ENCODE data around the gene BRAT1. TPM values are rescaled to one million over a fixed set of nuclear protein-coding genes. Genes with fewer than 3 reads are reported as not detected.
A peak's percentile ranks its signal among the peaks of the same experiment; 100 is the strongest.

The BRAT1 gene
- polyA plus RNA-seq, 2 donors = 15.6 to 19.5 TPM

GRCh38 chr7:2519119-2519930, 36.0 kb downstream of the BRAT1 start, which contains the start of gene LFNG:
LFNG (plus strand) TSS chr7:2519774; CDS start chr7:2519862, 88 bp downstream.
- no peaks in the 10 kb centered on the region for H3K9me3 ChIP-seq (ENCODE audit: control insufficient read depth in 2 of 2, insufficient read depth in 1 of 2, low read depth in 1 of 2, low read length in 1 of 2)
- H3K27me3 ChIP-seq (ENCODE audit: control insufficient read depth in 1 of 2, insufficient read depth in 2 of 2, low read length in 2 of 2) = no peaks in the 10 kb centered on the region
- H3K4me1 ChIP-seq (ENCODE audit: control insufficient read depth in 2 of 2, insufficient read depth in 2 of 2, low read length in 1 of 2) = peaks cover 2 to 21% of the 10 kb centered on the region in 2 donors
- peak within 1 kb of the TSS; percentile 53 to 69 for H3K4me3 ChIP-seq (ENCODE audit: low read depth in 1 of 2, low read length in 2 of 2)
- no peaks in the 10 kb centered on the region for H3K36me3 ChIP-seq (ENCODE audit: control insufficient read depth in 2 of 2, insufficient read depth in 2 of 2, low read length in 1 of 2)
- peak within 1 kb of the TSS; percentile 30 to 41 for H3K27ac ChIP-seq (ENCODE audit: low read depth in 2 of 2, low read length in 1 of 2)
- 1% methylated on average over 53 to 95 of the region's 95 CpGs for WGBS, 2 donors

DNA sequence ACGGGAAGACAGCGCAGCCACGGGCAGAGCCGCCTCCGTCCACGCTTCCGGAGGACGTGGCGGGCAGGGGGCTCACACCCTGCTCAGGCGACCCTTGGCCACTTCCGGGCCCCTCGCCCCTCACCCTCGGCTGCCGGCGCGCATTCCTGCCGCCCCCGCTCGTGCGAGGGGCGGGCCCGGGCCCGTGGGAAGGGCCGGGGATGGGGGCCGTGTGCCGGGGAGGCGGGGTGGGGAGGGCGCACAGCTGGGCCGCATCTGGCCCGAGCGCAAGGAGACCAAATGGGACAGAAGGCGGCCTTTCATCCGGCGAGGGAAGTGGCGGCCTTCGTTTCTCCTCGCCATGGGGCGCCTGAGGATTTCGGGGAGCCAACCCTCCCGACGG, 36.6 kb downstream of the BRAT1 start:
- H3K4me3 ChIP-seq (ENCODE audit: low read depth in 1 of 2, low read length in 2 of 2) = peak overlapping the region; percentile 35 to 53
- H3K9me3 ChIP-seq (ENCODE audit: control insufficient read depth in 2 of 2, insufficient read depth in 1 of 2, low read depth in 1 of 2, low read length in 1 of 2) = no peaks in the 10 kb centered on the region
- WGBS, 2 donors = 8 to 11% methylated on average over 41 of the region's 41 CpGs
- H3K36me3 ChIP-seq (ENCODE audit: control insufficient read depth in 2 of 2, insufficient read depth in 2 of 2, low read length in 1 of 2) = no peaks in the 10 kb centered on the region
- no peaks in the 10 kb centered on the region for H3K27me3 ChIP-seq (ENCODE audit: control insufficient read depth in 1 of 2, insufficient read depth in 2 of 2, low read length in 2 of 2)
- peaks cover 2 to 16% of the 10 kb centered on the region in 2 donors for H3K4me1 ChIP-seq (ENCODE audit: control insufficient read depth in 2 of 2, insufficient read depth in 2 of 2, low read length in 1 of 2)
- peak overlapping the region in 1 of 2 donors; percentile 30 for H3K27ac ChIP-seq (ENCODE audit: low read depth in 2 of 2, low read length in 1 of 2)

DNA sequence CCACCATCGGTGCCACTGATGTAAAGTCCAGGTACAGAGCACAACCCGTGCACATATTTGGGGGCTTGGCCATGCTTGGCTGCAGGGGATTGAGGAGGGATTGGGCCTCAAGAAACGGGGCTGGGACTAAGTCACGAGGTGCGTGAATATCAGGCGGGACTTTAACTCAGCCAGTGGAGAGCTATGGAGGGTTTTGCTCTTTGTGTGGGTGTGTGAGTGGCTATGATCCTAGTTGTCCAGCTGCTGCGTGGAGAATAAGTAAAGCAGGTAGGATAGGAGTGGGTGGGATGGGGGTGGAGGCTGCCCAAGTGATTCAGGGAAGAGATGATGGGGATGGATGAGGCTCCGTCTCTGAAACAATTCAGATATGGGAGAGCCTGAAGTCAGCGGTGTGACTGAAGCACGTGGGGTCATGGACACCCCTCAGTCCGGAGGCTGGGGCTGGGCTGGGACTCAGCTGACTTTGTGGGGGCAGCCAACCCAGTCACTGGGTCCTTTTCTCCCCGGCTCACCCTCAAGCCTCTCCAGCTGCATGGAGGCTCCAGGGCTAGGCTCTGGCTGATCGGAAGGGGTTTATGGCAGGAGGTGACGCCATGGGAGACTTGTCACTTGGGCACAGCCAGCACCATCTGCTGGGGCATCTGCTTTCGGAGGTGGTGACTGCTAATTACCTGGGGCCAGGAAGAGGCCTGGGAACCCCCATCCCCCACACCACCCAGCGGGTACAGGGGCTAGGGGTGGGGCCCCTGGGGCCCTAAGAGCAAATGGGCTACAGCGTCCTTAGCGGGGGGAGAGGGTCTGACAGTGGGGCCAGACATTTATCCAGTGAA, 37.4 kb downstream of the BRAT1 start:
- Histone ChIP-seq H3K4me3 (ENCODE audit: low read depth in 1 of 2, low read length in 2 of 2) (no peak overlapping the region), H3K27ac (ENCODE audit: low read depth in 2 of 2, low read length in 1 of 2) (no peak overlapping the region), H3K27me3 (ENCODE audit: control insufficient read depth in 1 of 2, insufficient read depth in 2 of 2, low read length in 2 of 2) (no peaks in the 10 kb centered on the region), H3K36me3 (ENCODE audit: control insufficient read depth in 2 of 2, insufficient read depth in 2 of 2, low read length in 1 of 2) (no peaks in the 10 kb centered on the region), H3K9me3 (ENCODE audit: control insufficient read depth in 2 of 2, insufficient read depth in 1 of 2, low read depth in 1 of 2, low read length in 1 of 2) (no peaks in the 10 kb centered on the region), H3K4me1 (ENCODE audit: control insufficient read depth in 2 of 2, insufficient read depth in 2 of 2, low read length in 1 of 2) (peaks cover 2 to 8% of the 10 kb centered on the region in 2 donors)
- 64 to 79% methylated on average over 18 of the region's 18 CpGs for WGBS, 2 donors

- no peak overlapping the region for H3K27ac ChIP-seq (ENCODE audit: low read depth in 2 of 2, low read length in 1 of 2)
- WGBS, 2 donors = 66 to 70% methylated on average over 8 of the region's 8 CpGs
These were observed 38.3 kb downstream of the BRAT1 start for GRCh38 chr7:2517026-2517425.

DNA sequence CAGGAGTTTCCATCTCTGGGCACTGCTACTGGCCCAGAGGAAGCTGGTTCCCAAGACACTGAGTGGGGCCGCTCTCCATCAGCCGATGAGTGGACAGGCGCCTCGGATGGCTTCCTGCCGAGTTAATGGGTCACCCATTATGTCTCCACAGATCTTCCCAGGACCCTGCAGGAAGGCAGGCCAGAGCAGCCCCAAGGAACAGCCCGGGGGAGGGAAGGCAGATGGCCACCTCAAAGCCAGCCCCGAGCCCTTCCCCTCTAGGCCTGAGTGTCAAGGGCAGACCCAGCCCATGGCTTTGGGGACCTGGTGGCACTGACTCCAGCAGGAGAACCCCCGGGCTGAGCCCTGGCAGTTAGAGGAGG, 39.1 kb downstream of the BRAT1 start:
- Histone ChIP-seq H3K27ac (ENCODE audit: low read depth in 2 of 2, low read length in 1 of 2) (no peak overlapping the region), H3K36me3 (ENCODE audit: control insufficient read depth in 2 of 2, insufficient read depth in 2 of 2, low read length in 1 of 2) (no peaks in the 10 kb centered on the region), H3K27me3 (ENCODE audit: control insufficient read depth in 1 of 2, insufficient read depth in 2 of 2, low read length in 2 of 2) (no peaks in the 10 kb centered on the region), H3K9me3 (ENCODE audit: control insufficient read depth in 2 of 2, insufficient read depth in 1 of 2, low read depth in 1 of 2, low read length in 1 of 2) (no peaks in the 10 kb centered on the region), H3K4me3 (ENCODE audit: low read depth in 1 of 2, low read length in 2 of 2) (no peak overlapping the region), H3K4me1 (ENCODE audit: control insufficient read depth in 2 of 2, insufficient read depth in 2 of 2, low read length in 1 of 2) (peaks cover 2 to 12% of the 10 kb centered on the region in 2 donors)
- 84 to 86% methylated on average over 8 of the region's 8 CpGs for WGBS, 2 donors

More at GRCh38 chr7:2517026-2517425, 38.3 kb downstream of the BRAT1 start:
- Histone ChIP-seq H3K4me1 (ENCODE audit: control insufficient read depth in 2 of 2, insufficient read depth in 2 of 2, low read length in 1 of 2) (peaks cover 2 to 12% of the 10 kb centered on the region in 2 donors), H3K4me3 (ENCODE audit: low read depth in 1 of 2, low read length in 2 of 2) (no peak overlapping the region), H3K9me3 (ENCODE audit: control insufficient read depth in 2 of 2, insufficient read depth in 1 of 2, low read depth in 1 of 2, low read length in 1 of 2) (no peaks in the 10 kb centered on the region), H3K27me3 (ENCODE audit: control insufficient read depth in 1 of 2, insufficient read depth in 2 of 2, low read length in 2 of 2) (no peaks in the 10 kb centered on the region), H3K36me3 (ENCODE audit: control insufficient read depth in 2 of 2, insufficient read depth in 2 of 2, low read length in 1 of 2) (no peaks in the 10 kb centered on the region)

DNA sequence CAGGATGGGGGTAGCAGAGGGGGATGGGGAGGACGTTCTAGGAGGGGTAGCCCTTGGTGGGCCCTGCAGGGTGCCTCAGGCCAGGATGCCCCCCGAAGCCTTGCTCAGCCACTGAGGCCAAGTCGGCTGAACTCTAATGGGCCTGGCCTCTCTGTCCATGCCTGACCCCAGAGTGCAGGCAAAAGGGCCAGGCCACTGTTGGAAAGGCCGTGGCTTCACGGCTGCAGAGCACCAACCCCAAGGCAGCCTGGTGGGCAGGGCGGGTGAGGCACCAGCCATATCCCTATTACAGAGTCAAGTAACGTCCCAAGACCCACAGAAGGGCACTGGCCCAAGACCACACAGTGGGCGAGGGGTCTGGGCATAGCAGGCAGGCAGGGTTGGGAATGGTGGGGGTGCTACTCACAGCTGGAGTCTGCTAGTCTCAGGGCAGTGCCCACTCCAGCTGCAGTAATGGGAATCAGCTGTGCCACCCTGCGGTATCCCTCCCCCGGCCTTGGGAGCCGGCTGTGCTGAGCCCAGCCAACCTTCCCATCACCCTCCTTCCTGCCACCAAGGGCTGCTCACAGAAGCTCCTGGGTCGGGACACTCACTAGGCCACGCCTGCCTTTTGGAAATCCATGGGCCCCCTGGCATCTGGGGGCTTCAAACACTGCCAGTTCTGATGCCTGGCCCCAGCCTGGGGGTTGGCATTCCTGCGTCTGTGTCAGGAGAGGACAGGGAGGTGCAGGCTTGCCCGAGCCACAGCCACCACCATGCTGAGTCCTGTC, 39.7 kb downstream of the BRAT1 start:
- no peak overlapping the region for H3K4me3 ChIP-seq (ENCODE audit: low read depth in 1 of 2, low read length in 2 of 2)
- H3K27me3 ChIP-seq (ENCODE audit: control insufficient read depth in 1 of 2, insufficient read depth in 2 of 2, low read length in 2 of 2) = no peaks in the 10 kb centered on the region
- H3K27ac ChIP-seq (ENCODE audit: low read depth in 2 of 2, low read length in 1 of 2) = no peak overlapping the region
- H3K9me3 ChIP-seq (ENCODE audit: control insufficient read depth in 2 of 2, insufficient read depth in 1 of 2, low read depth in 1 of 2, low read length in 1 of 2) = no peaks in the 10 kb centered on the region
- no peaks in the 10 kb centered on the region for H3K36me3 ChIP-seq (ENCODE audit: control insufficient read depth in 2 of 2, insufficient read depth in 2 of 2, low read length in 1 of 2)
- H3K4me1 ChIP-seq (ENCODE audit: control insufficient read depth in 2 of 2, insufficient read depth in 2 of 2, low read length in 1 of 2) = peaks cover 2 to 15% of the 10 kb centered on the region in 2 donors
- WGBS, 2 donors = 89 to 91% methylated on average over 15 of the region's 15 CpGs

GRCh38 chr7:2514473-2515423, 40.6 kb downstream of the BRAT1 start:
- no peak overlapping the region for H3K27ac ChIP-seq (ENCODE audit: low read depth in 2 of 2, low read length in 1 of 2)
- no peak overlapping the region for H3K4me3 ChIP-seq (ENCODE audit: low read depth in 1 of 2, low read length in 2 of 2)
- no peaks in the 10 kb centered on the region for H3K27me3 ChIP-seq (ENCODE audit: control insufficient read depth in 1 of 2, insufficient read depth in 2 of 2, low read length in 2 of 2)
- WGBS, 2 donors = 82 to 84% methylated on average over 9 of the region's 9 CpGs
- peaks cover 3 to 13% of the 10 kb centered on the region in 2 donors for H3K4me1 ChIP-seq (ENCODE audit: control insufficient read depth in 2 of 2, insufficient read depth in 2 of 2, low read length in 1 of 2)
- H3K36me3 ChIP-seq (ENCODE audit: control insufficient read depth in 2 of 2, insufficient read depth in 2 of 2, low read length in 1 of 2) = no peaks in the 10 kb centered on the region
- no peaks in the 10 kb centered on the region for H3K9me3 ChIP-seq (ENCODE audit: control insufficient read depth in 2 of 2, insufficient read depth in 1 of 2, low read depth in 1 of 2, low read length in 1 of 2)

DNA sequence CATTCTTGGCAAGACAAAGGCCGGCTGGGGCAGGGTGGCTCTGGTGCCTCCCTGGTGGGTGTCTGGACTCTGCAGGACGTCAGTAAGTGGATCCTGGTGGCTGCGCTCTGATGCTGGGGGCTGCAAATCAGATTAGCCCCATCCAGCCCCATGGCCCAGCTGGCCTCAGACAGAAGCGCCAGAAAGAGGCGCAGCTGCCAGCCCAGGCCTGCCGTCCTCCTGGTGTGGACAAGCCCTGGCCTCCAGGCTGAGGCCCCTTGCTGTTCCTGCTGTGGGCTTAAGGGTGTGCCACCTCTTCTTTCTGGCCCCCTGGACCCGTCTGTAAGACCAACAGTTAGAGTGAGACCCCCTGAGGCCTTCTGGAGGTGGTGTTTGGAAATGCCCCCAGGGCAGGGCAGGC, 41.6 kb downstream of the BRAT1 start:
- H3K4me1 ChIP-seq (ENCODE audit: control insufficient read depth in 2 of 2, insufficient read depth in 2 of 2, low read length in 1 of 2) = peaks cover 7 to 13% of the 10 kb centered on the region in 2 donors
- H3K27me3 ChIP-seq (ENCODE audit: control insufficient read depth in 1 of 2, insufficient read depth in 2 of 2, low read length in 2 of 2) = no peaks in the 10 kb centered on the region
- H3K36me3 ChIP-seq (ENCODE audit: control insufficient read depth in 2 of 2, insufficient read depth in 2 of 2, low read length in 1 of 2) = no peaks in the 10 kb centered on the region
- no peak overlapping the region for H3K4me3 ChIP-seq (ENCODE audit: low read depth in 1 of 2, low read length in 2 of 2)
- no peaks in the 10 kb centered on the region for H3K9me3 ChIP-seq (ENCODE audit: control insufficient read depth in 2 of 2, insufficient read depth in 1 of 2, low read depth in 1 of 2, low read length in 1 of 2)
- 93 to 96% methylated on average over 7 of the region's 7 CpGs for WGBS, 2 donors
- H3K27ac ChIP-seq (ENCODE audit: low read depth in 2 of 2, low read length in 1 of 2) = no peak overlapping the region

Measured in esophagus (tissue), 2 donors.